Smooth muscle cell (in vitro differentiated cells): ENCODE results near the gene SEC23A. TPM values are rescaled to one million over a fixed set of nuclear protein-coding genes. Genes with fewer than 3 reads are reported as not detected.
"Not testable (repeated sequence)": the region's sequence is repeated elsewhere in the genome, so short reads cannot be mapped to it uniquely, and the experiment has no call there.

Source experiments
- DNase-seq: peaks from one replicate; lab custom pipeline; 2025; ENCODE audit not compliant: unreplicated experiment; lab: John Stamatoyannopoulos, UW
- H2AFZ ChIP-seq: fragments of 200-600 bp; sonication (generic); 2 replicates; pipeline ENCODE4 v1.6.0; 2016; ENCODE audit warnings: antibody characterized with exemption, low read depth, mild to moderate bottlenecking
- H3F3A ChIP-seq: fragments of 200-600 bp; sonication (generic); 2 replicates; pipeline ENCODE4 v1.6.0; 2017; ENCODE audit warnings: antibody characterized with exemption, low read depth
- H3K27ac ChIP-seq: fragments of 200-600 bp; sonication (generic); 2 replicates; pipeline ENCODE4 v1.5.1; 2016; ENCODE audit warnings: low read depth, mild to moderate bottlenecking
- H3K27me3 ChIP-seq: fragments of 200-600 bp; sonication (generic); 2 replicates; pipeline ENCODE4 v1.6.1; 2016; ENCODE audit warnings: low read depth, mild to moderate bottlenecking
- H3K36me3 ChIP-seq: fragments of 200-600 bp; sonication (generic); 2 replicates; pipeline ENCODE4 v1.5.1; 2016; ENCODE audit warnings: low read depth
- H3K4me1 ChIP-seq: fragments of 200-600 bp; sonication (generic); 2 replicates; pipeline ENCODE4 v1.5.1; 2016; ENCODE audit warnings: low read depth
- H3K4me2 ChIP-seq: fragments of 200-600 bp; sonication (generic); 2 replicates; pipeline ENCODE4 v1.6.0; 2016; ENCODE audit warnings: mild to moderate bottlenecking
- H3K4me3 ChIP-seq: fragments of 200-600 bp; sonication (generic); 2 replicates; pipeline ENCODE4 v1.5.1; 2016; ENCODE audit warnings: mild to moderate bottlenecking
- H3K79me2 ChIP-seq: fragments of 200-600 bp; sonication (generic); 2 replicates; pipeline ENCODE4 v1.6.0; 2016; ENCODE audit warnings: low read depth, mild to moderate bottlenecking
- H3K9ac ChIP-seq: fragments of 200-600 bp; sonication (generic); 2 replicates; pipeline ENCODE4 v1.6.0; 2016; ENCODE audit warnings: low read depth
- H3K9me3 ChIP-seq: fragments of 200-600 bp; sonication (generic); replicated peaks from 2 replicates; pipeline ENCODE4 v1.5.1; 2016; ENCODE audit warnings: low read depth
- H4K20me1 ChIP-seq: fragments of 200-600 bp; sonication (generic); 2 replicates; pipeline ENCODE4 v1.6.0; 2016; ENCODE audit warnings: low read depth
- WGBS: methylation state at CpG from one replicate; pipeline ENCODE4 v1.1.7; 2016; ENCODE audit warnings: low lambda C conversion rate; 5-methylcytosine and 5-hydroxymethylcytosine counted together
- polyA plus RNA-seq: library from polyadenylated mRNA; unstranded; fragments of >200 nt; fragmentation: Nextera tagmentation; extraction: Ambion mirVana; gene quantifications from 2 replicates; pipeline ENCODE4 v1.2.1, GENCODE V29; 2016
- total RNA-seq: library from RNA; depleted of rRNA; stranded (reverse); fragments of >200 nt; gene quantifications from 2 replicates; pipeline ENCODE4 v1.2.3, GENCODE V29; 2014
- TF ChIP-seq, protein P1 (sequence below): fragments of 200-600 bp; sonication (generic); IDR thresholded peaks from 2 replicates; pipeline ENCODE4 v1.5.1; 2017; ENCODE audit warnings: borderline replicate concordance, mild to moderate bottlenecking, antibody characterized with exemption; ENCODE audit not compliant: insufficient read depth, poor library complexity, severe bottlenecking

Gene SEC23A
- total and polyA plus RNA-seq, 2 experiments from 2014 or later = 151 to 220 TPM

DNA sequence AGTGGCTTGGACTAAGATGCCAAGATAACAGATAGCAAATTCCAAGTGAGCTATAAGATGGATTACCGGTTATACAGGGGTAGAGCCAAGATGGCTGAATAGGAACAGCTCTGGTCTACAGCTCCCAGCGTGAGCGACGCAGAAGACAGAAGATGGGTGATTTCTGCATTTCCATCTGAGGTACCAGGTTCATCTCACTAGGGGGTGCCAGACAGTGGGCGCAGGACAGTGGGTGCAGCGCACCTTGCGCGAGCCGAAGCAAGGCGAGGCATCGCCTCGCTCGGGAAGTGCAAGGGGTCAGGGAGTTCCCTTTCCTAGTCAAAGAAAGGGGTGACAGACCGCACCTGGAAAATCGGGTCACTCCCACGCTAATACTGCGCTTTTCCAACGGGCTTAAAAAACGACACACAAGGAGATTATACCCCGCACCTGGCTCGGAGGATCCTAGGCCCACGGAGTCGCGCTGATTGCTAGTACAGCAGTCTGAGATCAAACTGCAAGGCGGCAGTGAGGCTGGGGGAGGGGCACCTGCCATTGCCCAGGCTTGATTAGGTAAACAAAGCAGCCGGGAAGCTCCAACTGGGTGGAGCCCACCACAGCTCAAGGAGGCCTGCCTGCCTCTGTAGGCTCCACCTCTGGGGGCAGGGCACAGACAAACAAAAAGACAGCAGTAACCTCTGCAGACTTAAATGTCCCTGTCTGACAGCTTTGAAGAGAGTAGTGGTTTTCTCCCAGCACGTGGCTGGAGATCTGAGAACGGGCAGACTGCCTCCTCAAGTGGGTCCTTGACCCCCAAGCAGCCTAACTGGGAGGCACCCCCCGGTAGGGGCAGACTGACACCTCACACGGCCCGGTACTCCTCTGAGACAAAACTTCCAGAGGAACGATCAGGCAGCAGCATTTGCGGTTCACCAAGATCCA, 85.7 kb downstream of the SEC23A start:
- H3K9me3 ChIP-seq, H3K27ac ChIP-seq, H3F3A ChIP-seq, H3K9ac ChIP-seq, H3K27me3 ChIP-seq, H3K36me3 ChIP-seq, H3K4me1 ChIP-seq, H2AFZ ChIP-seq, H3K79me2 ChIP-seq, DNase-seq, H3K4me2 ChIP-seq: not testable (repeated sequence)
- TF ChIP-seq, protein P1, sequence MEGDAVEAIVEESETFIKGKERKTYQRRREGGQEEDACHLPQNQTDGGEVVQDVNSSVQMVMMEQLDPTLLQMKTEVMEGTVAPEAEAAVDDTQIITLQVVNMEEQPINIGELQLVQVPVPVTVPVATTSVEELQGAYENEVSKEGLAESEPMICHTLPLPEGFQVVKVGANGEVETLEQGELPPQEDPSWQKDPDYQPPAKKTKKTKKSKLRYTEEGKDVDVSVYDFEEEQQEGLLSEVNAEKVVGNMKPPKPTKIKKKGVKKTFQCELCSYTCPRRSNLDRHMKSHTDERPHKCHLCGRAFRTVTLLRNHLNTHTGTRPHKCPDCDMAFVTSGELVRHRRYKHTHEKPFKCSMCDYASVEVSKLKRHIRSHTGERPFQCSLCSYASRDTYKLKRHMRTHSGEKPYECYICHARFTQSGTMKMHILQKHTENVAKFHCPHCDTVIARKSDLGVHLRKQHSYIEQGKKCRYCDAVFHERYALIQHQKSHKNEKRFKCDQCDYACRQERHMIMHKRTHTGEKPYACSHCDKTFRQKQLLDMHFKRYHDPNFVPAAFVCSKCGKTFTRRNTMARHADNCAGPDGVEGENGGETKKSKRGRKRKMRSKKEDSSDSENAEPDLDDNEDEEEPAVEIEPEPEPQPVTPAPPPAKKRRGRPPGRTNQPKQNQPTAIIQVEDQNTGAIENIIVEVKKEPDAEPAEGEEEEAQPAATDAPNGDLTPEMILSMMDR = peak; percentile 26
- H4K20me1 ChIP-seq = peaks cover 26% of the 10 kb centered on the region
- H3K4me3 ChIP-seq = peak overlapping the region; percentile 20
- 33% methylated on average over 33 of the region's 33 CpGs for WGBS

DNA sequence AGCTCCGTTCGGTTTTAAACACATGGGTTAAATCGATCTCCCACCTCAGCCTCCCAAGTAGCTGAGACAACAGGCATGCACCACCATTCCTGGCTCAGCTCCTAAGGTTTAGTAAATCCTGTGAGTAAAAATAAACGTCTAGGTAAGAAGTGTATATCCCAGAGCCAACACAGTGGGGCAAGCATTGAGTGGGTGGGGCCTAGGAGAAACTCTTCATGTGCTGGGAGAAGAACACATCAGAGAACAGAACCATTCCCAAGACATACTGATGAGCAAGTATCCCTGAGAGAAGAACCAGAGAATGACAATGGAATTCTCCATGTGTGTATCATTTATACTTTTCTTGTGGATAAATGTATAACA, 86.3 kb downstream of the SEC23A start:
- TF ChIP-seq, protein P1 = no peak
- whole genome bisulfite sequencing = 76% methylated on average over 4 of the region's 4 CpGs
- H3K36me3 ChIP-seq = no peaks in the 10 kb centered on the region

DNA sequence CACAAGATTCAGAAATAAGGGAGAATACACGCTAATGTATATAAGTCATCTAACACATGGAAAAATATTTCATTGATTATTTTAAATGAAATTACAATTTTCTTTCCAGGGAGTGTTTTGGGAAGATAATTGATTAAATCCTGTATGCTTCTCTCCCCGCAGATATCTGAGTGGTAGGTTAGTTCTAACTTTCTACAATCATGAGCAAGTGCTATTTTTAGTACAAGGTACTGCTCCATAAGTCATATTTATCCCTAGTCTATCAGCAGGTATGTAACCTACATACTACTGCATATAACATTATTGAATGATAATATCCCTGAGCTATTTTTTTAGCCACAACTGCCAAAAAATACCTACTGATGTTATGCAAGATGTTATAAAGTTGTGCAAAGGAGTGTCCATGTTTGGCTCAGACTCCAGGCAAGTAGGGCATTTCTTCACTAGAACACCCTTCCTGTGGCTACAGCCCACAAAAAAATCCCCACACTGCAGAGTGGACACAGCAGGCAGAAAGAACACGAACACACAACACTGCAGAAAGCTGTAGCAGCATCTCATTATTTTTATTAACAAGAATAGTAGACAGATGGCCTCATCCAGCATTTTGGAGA, 87.0 kb downstream of the SEC23A start:
- H3K4me1 ChIP-seq = peaks cover 7% of the 10 kb centered on the region
- peaks cover 26% of the 10 kb centered on the region for H4K20me1 ChIP-seq
- TF ChIP-seq, protein P1 = no peak
- no peak overlapping the region for H3K9ac ChIP-seq
- H3K4me2 ChIP-seq = no peak overlapping the region
- WGBS = 93% methylated on average over 3 of the region's 3 CpGs
- H3K4me3 ChIP-seq = no peak overlapping the region
- no peaks in the 10 kb centered on the region for H3K9me3 ChIP-seq
- no peak overlapping the region for H2AFZ ChIP-seq
- H3K27me3 ChIP-seq = no peaks in the 10 kb centered on the region
- no peak for DNase-seq
- H3K79me2 ChIP-seq = no peaks in the 10 kb centered on the region
- H3K27ac ChIP-seq = no peak overlapping the region
- H3K36me3 ChIP-seq = no peaks in the 10 kb centered on the region
- H3F3A ChIP-seq = no peaks in the 10 kb centered on the region

More for the DNA sequence above, 86.3 kb downstream of the SEC23A start:
- H3K4me3 ChIP-seq = no peak overlapping the region
- H3F3A ChIP-seq = no peaks in the 10 kb centered on the region
- no peak overlapping the region for H3K27ac ChIP-seq
- no peak overlapping the region for H2AFZ ChIP-seq
- no peak overlapping the region for H3K9ac ChIP-seq
- H3K9me3 ChIP-seq = no peaks in the 10 kb centered on the region
- no peaks in the 10 kb centered on the region for H3K27me3 ChIP-seq
- peaks cover 26% of the 10 kb centered on the region for H4K20me1 ChIP-seq
- no peaks in the 10 kb centered on the region for H3K79me2 ChIP-seq
- H3K4me2 ChIP-seq = no peak overlapping the region
- H3K4me1 ChIP-seq = peaks cover 7% of the 10 kb centered on the region
- no peak for DNase-seq
